ENCODE results near the gene ORM2.

DNA sequence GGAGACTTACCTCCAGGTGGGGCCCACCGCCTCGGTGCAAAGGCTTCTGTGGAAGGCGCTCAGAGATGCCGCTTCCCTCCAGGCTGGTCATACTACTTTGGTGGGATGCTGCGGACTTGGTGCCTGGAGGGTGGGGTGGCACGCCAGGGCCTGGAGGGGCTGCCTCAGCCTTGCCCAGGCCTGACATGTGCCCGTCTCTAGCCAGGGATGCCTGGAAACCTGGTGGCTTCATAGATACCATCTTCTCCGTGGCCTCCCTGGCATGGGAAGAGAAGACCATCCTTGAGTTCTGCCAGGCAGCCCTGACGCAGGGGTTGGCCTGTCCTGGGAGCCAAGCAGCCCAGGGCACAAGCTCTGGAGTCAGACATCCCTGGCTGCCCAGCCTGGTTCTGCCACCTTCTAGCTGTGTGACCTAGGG is 28.3 kb downstream of the ORM2 start:
- TF ChIP-seq, protein P1, sequence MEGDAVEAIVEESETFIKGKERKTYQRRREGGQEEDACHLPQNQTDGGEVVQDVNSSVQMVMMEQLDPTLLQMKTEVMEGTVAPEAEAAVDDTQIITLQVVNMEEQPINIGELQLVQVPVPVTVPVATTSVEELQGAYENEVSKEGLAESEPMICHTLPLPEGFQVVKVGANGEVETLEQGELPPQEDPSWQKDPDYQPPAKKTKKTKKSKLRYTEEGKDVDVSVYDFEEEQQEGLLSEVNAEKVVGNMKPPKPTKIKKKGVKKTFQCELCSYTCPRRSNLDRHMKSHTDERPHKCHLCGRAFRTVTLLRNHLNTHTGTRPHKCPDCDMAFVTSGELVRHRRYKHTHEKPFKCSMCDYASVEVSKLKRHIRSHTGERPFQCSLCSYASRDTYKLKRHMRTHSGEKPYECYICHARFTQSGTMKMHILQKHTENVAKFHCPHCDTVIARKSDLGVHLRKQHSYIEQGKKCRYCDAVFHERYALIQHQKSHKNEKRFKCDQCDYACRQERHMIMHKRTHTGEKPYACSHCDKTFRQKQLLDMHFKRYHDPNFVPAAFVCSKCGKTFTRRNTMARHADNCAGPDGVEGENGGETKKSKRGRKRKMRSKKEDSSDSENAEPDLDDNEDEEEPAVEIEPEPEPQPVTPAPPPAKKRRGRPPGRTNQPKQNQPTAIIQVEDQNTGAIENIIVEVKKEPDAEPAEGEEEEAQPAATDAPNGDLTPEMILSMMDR (IDR thresholded peaks at IDR 0.05 in 4 of 5, conservative IDR thresholded peaks at IDR 0.05 in 1 of 5) = no peak
- TF ChIP-seq POLR2A (IDR thresholded peaks at IDR 0.05) = no peak
